Small intestine (tissue), 7 donors: ENCODE results near the gene CYP8B1. TPM values are rescaled to one million over a fixed set of nuclear protein-coding genes. Genes with fewer than 3 reads are reported as not detected.

ENCODE experiments used
- DNase-seq, 2 donors: peaks; one replicate each; pipeline versions ENCODE4 v3.0.0 to v3.0.0-alpha.2; 2013
- FAIRE-seq: peaks from 2 replicates; lab custom pipeline; 2012; peaks lifted over from hg19 to GRCh38; lab: Jason Lieb, UNC
- H3K27ac ChIP-seq, 3 donors: one replicate each; pipeline ENCODE4 v1.5.1; 2013; ENCODE audit warnings: low read length in 2 of 3, mild to moderate bottlenecking in 2 of 3, control low read depth in 1 of 3, inconsistent platforms in 1 of 3, low read depth in 1 of 3, moderate library complexity in 1 of 3
- H3K27me3 ChIP-seq, 3 donors: one replicate each; pipeline ENCODE4 v1.6.1; 2013; ENCODE audit warnings: low read length in 3 of 3, inconsistent platforms in 1 of 3; ENCODE audit not compliant: control insufficient read depth in 3 of 3, insufficient read depth in 3 of 3
- H3K36me3 ChIP-seq, 3 donors: one replicate each; pipeline ENCODE4 v1.6.1; 2013; ENCODE audit warnings: low read length in 3 of 3, inconsistent platforms in 1 of 3, low read depth in 1 of 3, mild to moderate bottlenecking in 1 of 3, moderate library complexity in 1 of 3; ENCODE audit not compliant: control insufficient read depth in 3 of 3, insufficient read depth in 2 of 3
- H3K4me1 ChIP-seq, 3 donors: one replicate each; pipeline ENCODE4 v1.6.1; 2013; ENCODE audit warnings: low read length in 2 of 3, inconsistent platforms in 1 of 3, low read depth in 1 of 3, mild to moderate bottlenecking in 1 of 3, moderate library complexity in 1 of 3; ENCODE audit not compliant: control insufficient read depth in 3 of 3, insufficient read depth in 2 of 3
- H3K4me3 ChIP-seq, 3 donors: one replicate each; pipeline ENCODE4 v1.5.1; 2013; ENCODE audit warnings: low read length in 3 of 3, control low read depth in 1 of 3, inconsistent platforms in 1 of 3, low read depth in 1 of 3, mild to moderate bottlenecking in 1 of 3, moderate library complexity in 1 of 3
- H3K9me3 ChIP-seq, 2 donors: one replicate each; pipeline ENCODE4 v1.6.1; 2013; ENCODE audit warnings: low read depth in 1 of 2, low read length in 1 of 2; ENCODE audit not compliant: control insufficient read depth in 2 of 2, insufficient read depth in 1 of 2
- WGBS, 3 donors: extraction: QIAGEN DNeasy Blood & Tissue Kit; methylation state at CpG; one replicate each; pipeline ENCODE4 v1.1.7; 2013; 5-methylcytosine and 5-hydroxymethylcytosine counted together
- polyA plus RNA-seq, 4 donors: library from polyadenylated mRNA; stranded (reverse) in 3 of 4; unstranded in 1 of 4; fragments of 200-250 nt in 3 of 4; fragments of 120-200 nt in 1 of 4; gene quantifications; one replicate each; pipeline versions ENCODE4 v1.2.1 to v1.2.3, GENCODE V29; 2013
- donor health status: healthy with polysubstance abuse.
- donor health status: control.
- donor health status: control.
- donor health status: Bipolar disorder and iron deficiency.
- donor health status: healthy.

CYP8B1 gene
- polyA plus RNA-seq, 4 donors: 0.01 to 0.25 TPM; not detected in 2

- FAIRE-seq: no peak
- Histone ChIP-seq H3K27ac (no peak overlapping the region), H3K4me1 (no peaks in the 10 kb centered on the region), H3K4me3 (no peak overlapping the region), H3K27me3 (no peaks in the 10 kb centered on the region), H3K36me3 (no peaks in the 10 kb centered on the region), H3K9me3 (no peaks in the 10 kb centered on the region)
- WGBS, 3 donors: 71 to 83% (median 74%) methylated on average over 5 of the region's 5 CpGs
- DNase-seq: no peak
Observed at GRCh38 chr3:42868841-42869240, 6.8 kb downstream of the CYP8B1 start.

GRCh38 chr3:42867138-42867537 lies 8.5 kb downstream of the CYP8B1 start:
- no peaks in the 10 kb centered on the region for H3K27me3 ChIP-seq
- H3K36me3 ChIP-seq: no peaks in the 10 kb centered on the region
- no peaks in the 10 kb centered on the region for H3K9me3 ChIP-seq
- 78 to 83% (median 78%) methylated on average over 7 of the region's 7 CpGs for WGBS, 3 donors
- no peak for DNase-seq
- no peaks in the 10 kb centered on the region for H3K4me1 ChIP-seq
- no peak for FAIRE-seq
- no peak overlapping the region for H3K27ac ChIP-seq
- H3K4me3 ChIP-seq: no peak overlapping the region

- no peak for DNase-seq
- 88 to 94% (median 92%) methylated on average over 8 of the region's 8 CpGs for WGBS, 3 donors
- H3K36me3 ChIP-seq: no peaks in the 10 kb centered on the region
- H3K27me3 ChIP-seq: no peaks in the 10 kb centered on the region
- no peak overlapping the region for H3K4me3 ChIP-seq
- no peak for FAIRE-seq
- H3K4me1 ChIP-seq: no peaks in the 10 kb centered on the region
- H3K27ac ChIP-seq: no peak overlapping the region
- no peaks in the 10 kb centered on the region for H3K9me3 ChIP-seq
Observed at GRCh38 chr3:42865256-42865655, 10.4 kb downstream of the CYP8B1 start.

GRCh38 chr3:42864321-42864950 lies 11.2 kb downstream of the CYP8B1 start:
- H3K36me3 ChIP-seq: no peaks in the 10 kb centered on the region
- H3K27me3 ChIP-seq: no peaks in the 10 kb centered on the region
- WGBS, 3 donors: 94 to 96% (median 94%) methylated on average over 15 of the region's 15 CpGs
- no peak for FAIRE-seq
- H3K9me3 ChIP-seq: no peaks in the 10 kb centered on the region
- DNase-seq: no peak
- no peak overlapping the region for H3K4me3 ChIP-seq
- no peak overlapping the region for H3K27ac ChIP-seq
- no peaks in the 10 kb centered on the region for H3K4me1 ChIP-seq

- no peak for FAIRE-seq
- WGBS, 3 donors: 80 to 96% (median 85%) methylated on average over 3 of the region's 3 CpGs
Observed at GRCh38 chr3:42856544-42856943, 19.1 kb downstream of the CYP8B1 start.

GRCh38 chr3:42855547-42856380 lies 19.9 kb downstream of the CYP8B1 start:
- DNase-seq: peak; percentile 65 to 86
- no peak overlapping the region for H3K4me3 ChIP-seq
- H3K9me3 ChIP-seq: no peaks in the 10 kb centered on the region
- H3K27ac ChIP-seq: peak overlapping the region; percentile 1 to 67 (median 27)
- H3K4me1 ChIP-seq: peaks cover 0 to 36% (median 7%) of the 10 kb centered on the region in 3 donors
- 5 to 50% (median 23%) methylated on average over 4 of the region's 4 CpGs for WGBS, 3 donors
- FAIRE-seq: no peak
- no peaks in the 10 kb centered on the region for H3K36me3 ChIP-seq
- H3K27me3 ChIP-seq: no peaks in the 10 kb centered on the region

More at GRCh38 chr3:42856544-42856943, 19.1 kb downstream of the CYP8B1 start:
- no peaks in the 10 kb centered on the region for H3K27me3 ChIP-seq
- H3K4me1 ChIP-seq: peaks cover 0 to 34% (median 7%) of the 10 kb centered on the region in 3 donors
- H3K9me3 ChIP-seq: no peaks in the 10 kb centered on the region
- no peak for DNase-seq
- H3K27ac ChIP-seq: peak overlapping the region in 1 of 3 donors; percentile 66
- no peak overlapping the region for H3K4me3 ChIP-seq
- no peaks in the 10 kb centered on the region for H3K36me3 ChIP-seq

GRCh38 chr3:42855219-42855546 lies 20.5 kb downstream of the CYP8B1 start:
- Histone ChIP-seq H3K4me3 (no peak overlapping the region), H3K9me3 (no peaks in the 10 kb centered on the region), H3K36me3 (no peaks in the 10 kb centered on the region), H3K4me1 (peaks cover 0 to 36% (median 7%) of the 10 kb centered on the region in 3 donors), H3K27me3 (no peaks in the 10 kb centered on the region), H3K27ac (peak overlapping the region in 1 of 3 donors; percentile 67)
- FAIRE-seq (no peak), DNase-seq (no peak)

GRCh38 chr3:42853739-42854302 lies 21.9 kb downstream of the CYP8B1 start:
- H3K27ac ChIP-seq: no peak overlapping the region
- DNase-seq (no peak), FAIRE-seq (no peak)
- H3K4me3 ChIP-seq: no peak overlapping the region
- no peaks in the 10 kb centered on the region for H3K9me3 ChIP-seq
- WGBS, 3 donors: 78 to 88% (median 83%) methylated on average over 4 of the region's 4 CpGs
- H3K27me3 ChIP-seq: no peaks in the 10 kb centered on the region
- H3K36me3 ChIP-seq: no peaks in the 10 kb centered on the region
- peaks cover 0 to 36% (median 7%) of the 10 kb centered on the region in 3 donors for H3K4me1 ChIP-seq
